B cell (primary cell): ENCODE measurements around the gene SHISA8.

Source experiments
- CTCF ChIP-seq: fragments of 200-600 bp; IDR thresholded peaks from one replicate; pipeline ENCODE4 v1.8.0; 2022; ENCODE audit warnings: antibody characterized with exemption, mild to moderate bottlenecking
- EZH2 ChIP-seq: IDR thresholded peaks from 2 replicates; pipeline ENCODE4 v1.6.1; 2012; ENCODE audit warnings: borderline replicate concordance, low read depth, mild to moderate bottlenecking, moderate library complexity, low read length; ENCODE audit not compliant: insufficient read depth, poor library complexity, severe bottlenecking

- no peak for TF ChIP-seq CTCF
- TF ChIP-seq EZH2, result no peak
These were observed 48.7 kb upstream of the SHISA8 start for GRCh38 chr22:41963453-41964111.
